ENCODE data around the gene MEI1. TPM values are rescaled to one million over a fixed set of nuclear protein-coding genes. Genes with fewer than 3 reads are reported as not detected.

MEI1 gene
- total RNA-seq, 1 experiment from 2014 or later, result 0.18 TPM

GRCh38 chr22:41818011-41818410 lies 118.7 kb downstream of the MEI1 start:
- intact Hi-C loops (cut with micrococcal nuclease; ENCODE audit: unreplicated experiment), result no loop called here
- BruUV-seq (replicated peaks), result no TSS peak

GRCh38 chr22:41818596-41818995 lies 119.3 kb downstream of the MEI1 start:
- intact Hi-C loops (cut with micrococcal nuclease; ENCODE audit: unreplicated experiment) (no loop called here), in situ Hi-C loops (cut with HindIII; ENCODE audit: low pct_unique_long_range_greater_than_20kb, low sequenced_read_pairs) (no loop called here)
- DNase-seq (ENCODE audit: low read depth, low spot score), result no peak
- Histone ChIP-seq H3K27ac (ENCODE audit: low read length) (no peak overlapping the region), H3K27me3 (ENCODE audit: control insufficient read depth, insufficient read depth, low read length) (no peaks in the 10 kb centered on the region), H3K36me3 (ENCODE audit: control insufficient read depth, insufficient read depth, low read length) (no peaks in the 10 kb centered on the region), H3K4me3 (ENCODE audit: low read depth in 2 of 2, low read length in 2 of 2) (no peak overlapping the region), H3K9me3 (ENCODE audit: control insufficient read depth, insufficient read depth, low read depth, low read length) (no peaks in the 10 kb centered on the region), H3K4me1 (ENCODE audit: control insufficient read depth, insufficient read depth, low read length) (no peaks in the 10 kb centered on the region)
- no TSS peak for BruUV-seq (replicated peaks)
- ATAC-seq, result no peak
- TF ChIP-seq TCF7L2 (IDR thresholded peaks at IDR 0.05; ENCODE audit: low read depth, low read length) (no peak), CTCF (IDR thresholded peaks at IDR 0.05) (no peak), REST (IDR thresholded peaks at IDR 0.05; ENCODE audit: insufficient read depth in 1 of 2, low read depth in 2 of 2, low read length in 1 of 2) (no peak), POLR2AphosphoS5 (IDR thresholded peaks at IDR 0.05; ENCODE audit: low read depth, low read length) (no peak), SIN3A (IDR thresholded peaks at IDR 0.05; ENCODE audit: borderline replicate concordance, insufficient read depth, low read depth, low read length) (no peak)
- POLR2A ChIA-PET, result no interaction called here
- CTCF ChIA-PET, result no interaction called here

More at GRCh38 chr22:41818011-41818410, 118.7 kb downstream of the MEI1 start:
- Histone ChIP-seq H3K27me3 (ENCODE audit: control insufficient read depth, insufficient read depth, low read length) (no peaks in the 10 kb centered on the region), H3K27ac (ENCODE audit: low read length) (no peak overlapping the region), H3K36me3 (ENCODE audit: control insufficient read depth, insufficient read depth, low read length) (no peaks in the 10 kb centered on the region), H3K4me3 (ENCODE audit: low read depth in 2 of 2, low read length in 2 of 2) (no peak overlapping the region), H3K9me3 (ENCODE audit: control insufficient read depth, insufficient read depth, low read depth, low read length) (no peaks in the 10 kb centered on the region), H3K4me1 (ENCODE audit: control insufficient read depth, insufficient read depth, low read length) (no peaks in the 10 kb centered on the region)
- in situ Hi-C loops (cut with HindIII; ENCODE audit: low pct_unique_long_range_greater_than_20kb, low sequenced_read_pairs), result no loop called here
- ChIA-PET POLR2A (no interaction called here), CTCF (no interaction called here)
- ATAC-seq (no peak), DNase-seq (ENCODE audit: low read depth, low spot score) (no peak)
- no peak for TF ChIP-seq SIN3A (IDR thresholded peaks at IDR 0.05; ENCODE audit: borderline replicate concordance, insufficient read depth, low read depth, low read length)
- no peak for TF ChIP-seq POLR2AphosphoS5 (IDR thresholded peaks at IDR 0.05; ENCODE audit: low read depth, low read length)
- TF ChIP-seq CTCF (IDR thresholded peaks at IDR 0.05), result no peak
- no peak for TF ChIP-seq REST (IDR thresholded peaks at IDR 0.05; ENCODE audit: insufficient read depth in 1 of 2, low read depth in 2 of 2, low read length in 1 of 2)
- no peak for TF ChIP-seq TCF7L2 (IDR thresholded peaks at IDR 0.05; ENCODE audit: low read depth, low read length)

Data from Panc1 (cell line).